Left hindlimb (tissue), 1 donor: ENCODE measurements around the gene DOCK10.
"Not testable (repeated sequence)": the region's sequence is repeated elsewhere in the genome, so short reads cannot be mapped to it uniquely, and the experiment has no call there.

Experiments used
- DNase-seq: peaks from one replicate; pipeline ENCODE4 v3.0.0-alpha.2; 2018

Gene DOCK10

DNA sequence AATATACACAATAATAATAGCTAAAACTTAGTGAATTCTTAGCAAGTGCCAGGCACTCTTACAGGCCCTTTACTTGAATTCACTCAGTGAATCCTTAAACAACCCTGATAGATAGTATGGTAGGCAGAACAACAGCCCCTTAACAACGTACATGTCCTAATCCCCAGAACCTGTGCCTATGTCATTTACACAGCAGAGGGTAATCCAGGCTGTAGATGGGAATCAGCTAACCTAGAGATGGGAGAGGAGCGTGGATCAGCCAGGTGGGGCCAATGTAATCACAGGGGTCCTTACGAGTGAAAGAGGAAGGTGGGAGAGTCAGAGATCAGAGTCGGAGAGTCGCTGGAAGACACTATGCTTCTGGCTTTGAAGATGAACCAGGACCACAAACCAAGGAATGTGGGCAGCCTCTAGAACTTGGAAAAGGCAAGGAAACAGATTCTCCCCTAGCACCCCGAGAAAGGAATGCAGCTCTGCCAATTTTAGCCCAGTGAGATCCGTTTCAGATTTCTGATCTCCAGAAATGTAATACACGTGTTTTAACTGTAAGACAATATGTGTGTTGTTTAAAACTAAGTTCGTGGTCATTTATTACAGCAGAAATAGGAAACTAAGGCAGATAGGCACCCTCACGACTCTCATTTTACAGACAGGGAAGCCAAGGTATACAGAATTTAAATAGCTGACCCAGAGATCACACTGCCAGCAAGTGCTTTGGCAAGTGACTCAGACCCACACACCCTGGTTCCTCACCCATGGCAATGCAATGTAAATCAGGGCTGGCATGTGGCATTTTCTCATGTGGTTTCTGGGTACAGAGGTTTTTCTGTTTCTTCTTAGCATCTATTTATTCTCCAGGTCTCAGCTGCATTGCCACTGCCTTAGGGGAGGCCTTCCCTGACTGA lies 68.9 kb downstream of the DOCK10 start:
- DNase-seq = no peak

DNA sequence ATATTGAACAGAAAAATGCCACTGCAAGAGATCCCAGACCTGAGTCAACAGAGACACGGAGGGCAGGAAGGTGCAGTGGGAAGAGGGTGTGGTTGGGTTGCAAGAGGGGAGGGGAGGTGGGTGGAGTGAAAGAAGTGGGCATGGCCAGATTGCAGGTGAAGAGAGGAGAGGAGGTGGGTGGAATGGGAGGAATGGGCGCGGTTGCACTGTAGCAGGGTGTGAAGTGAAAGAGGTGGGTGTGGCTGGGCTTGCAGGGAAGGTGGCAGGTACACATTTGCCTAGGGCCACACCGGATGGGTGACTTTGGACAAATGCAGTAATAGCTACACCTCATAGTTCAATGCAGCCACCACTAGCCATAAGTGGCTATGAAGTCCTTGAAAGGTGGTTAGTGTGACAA lies 71.1 kb downstream of the DOCK10 start:
- no peak for DNase-seq

DNA sequence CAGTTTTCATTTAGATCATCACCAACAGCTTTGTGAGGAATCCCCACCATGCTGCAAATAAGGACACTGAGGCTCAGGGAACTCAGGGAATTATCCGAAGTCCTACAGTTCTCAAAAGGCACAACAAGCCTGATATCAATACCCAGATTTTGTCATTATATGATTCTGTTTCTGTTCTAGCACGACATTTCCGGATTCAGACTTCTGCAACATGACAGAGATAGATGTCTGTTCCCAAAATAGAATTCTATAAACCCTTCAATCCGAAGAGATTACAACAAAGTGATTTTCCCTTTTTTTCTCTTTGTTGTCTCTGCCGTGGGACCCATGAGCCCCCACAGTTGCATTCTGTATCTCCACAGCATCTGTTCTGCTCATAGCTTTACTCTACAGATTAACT lies 72.0 kb downstream of the DOCK10 start:
- DNase-seq = no peak

DNA sequence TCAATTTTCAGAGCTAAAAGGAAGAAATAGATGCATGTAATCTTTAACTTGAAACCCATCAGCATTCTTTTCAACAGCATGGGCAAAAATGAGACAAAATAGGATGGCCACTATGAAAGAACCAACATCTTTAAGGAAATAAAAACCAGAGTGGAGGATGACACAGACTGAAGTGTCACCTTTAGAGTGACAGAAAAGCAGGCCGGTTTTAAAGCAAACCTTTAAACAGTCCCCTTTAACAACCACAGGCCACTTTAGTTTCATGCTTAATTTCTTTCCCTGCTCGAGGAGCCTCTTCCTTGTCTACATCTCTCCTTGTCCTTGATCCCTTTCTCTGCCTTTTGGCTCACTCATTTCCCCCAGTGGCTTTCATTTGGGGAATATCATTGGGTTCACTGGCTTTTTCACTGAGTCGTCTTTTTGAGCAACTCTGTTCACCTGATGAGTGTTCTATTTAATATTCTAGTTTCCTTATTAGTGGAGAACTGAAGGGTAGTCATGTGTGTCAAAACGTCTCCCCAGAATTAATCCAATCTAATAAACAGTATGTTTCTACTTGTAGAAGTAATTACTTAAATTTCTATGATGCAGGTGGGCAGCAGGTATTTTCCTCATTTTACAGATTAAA lies 72.5 kb downstream of the DOCK10 start:
- no peak for DNase-seq

DNA sequence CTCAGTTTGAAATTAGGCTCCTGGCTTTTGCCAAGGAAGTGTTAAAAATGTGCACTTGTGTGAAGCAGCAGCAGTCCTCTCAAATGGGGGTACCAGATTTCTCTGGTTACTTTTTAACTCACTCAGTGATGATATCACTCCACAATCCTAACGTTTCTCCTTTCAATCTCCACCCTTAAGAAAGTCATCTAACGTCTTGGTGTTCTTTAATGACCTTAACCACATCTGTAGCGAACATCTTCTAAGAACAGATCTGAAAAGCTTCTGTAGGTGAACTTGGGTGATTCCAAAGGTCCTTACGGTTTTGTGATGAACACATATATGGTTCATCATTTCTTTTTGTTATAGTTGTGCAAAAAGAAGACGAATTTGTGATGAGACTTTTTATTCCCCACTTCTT lies 73.2 kb downstream of the DOCK10 start:
- no peak for DNase-seq

DNA sequence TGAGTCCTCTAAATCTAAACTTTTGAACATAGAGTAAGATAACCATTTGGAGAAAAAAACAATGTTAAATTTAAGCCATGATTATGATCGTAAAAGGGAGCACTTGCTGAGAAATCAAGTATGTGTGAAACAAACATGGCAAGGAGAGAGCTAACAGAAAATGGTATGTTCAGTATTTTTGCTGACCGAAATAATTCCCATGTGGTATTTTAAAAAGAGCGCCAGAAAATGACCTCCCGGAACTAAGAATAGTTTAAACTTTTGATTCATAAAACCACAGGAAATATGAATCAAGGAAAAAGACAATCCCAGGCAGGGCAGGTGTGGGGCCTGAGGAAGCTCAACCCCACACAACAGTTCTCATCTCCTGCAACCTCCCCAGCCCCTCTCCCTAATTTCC lies 74.2 kb downstream of the DOCK10 start:
- DNase-seq = no peak

DNA sequence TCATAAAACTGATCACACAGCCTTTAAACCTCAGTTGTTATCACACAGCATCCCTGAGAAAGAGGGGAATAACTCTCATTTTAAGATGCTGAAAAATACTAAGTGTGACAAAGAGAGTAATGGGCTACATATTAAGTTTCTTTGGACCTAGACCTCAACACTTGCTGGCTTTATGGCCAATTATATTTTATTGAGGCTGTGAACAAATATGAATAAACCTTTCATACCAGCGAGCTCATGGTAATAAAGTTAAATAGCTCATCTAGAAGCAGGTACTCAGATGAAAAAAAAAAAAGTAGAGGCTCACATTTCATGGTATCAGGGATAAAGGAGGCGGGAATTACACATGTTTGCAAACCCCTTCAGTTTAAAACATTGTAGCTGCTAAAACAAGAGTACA lies 75.7 kb downstream of the DOCK10 start:
- DNase-seq = no peak

DNA sequence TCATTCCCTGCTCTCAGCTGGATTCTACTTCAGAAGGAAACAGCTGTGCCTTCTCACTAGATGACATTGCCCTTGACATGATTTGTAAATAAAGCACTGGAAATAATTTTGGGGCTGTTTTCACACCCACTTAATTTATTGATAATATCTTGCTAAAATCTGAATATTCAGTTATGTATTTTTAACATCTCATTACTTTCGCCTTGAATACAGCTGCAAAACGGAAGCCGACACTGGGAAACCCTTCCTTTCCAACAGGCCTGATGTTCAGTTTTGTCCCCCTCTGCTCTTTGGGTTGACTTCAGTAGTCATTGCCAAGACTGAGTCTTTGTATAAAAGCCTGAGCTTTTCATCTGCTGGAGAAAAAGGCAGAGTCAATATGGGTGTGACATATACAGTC lies 82.7 kb downstream of the DOCK10 start:
- DNase-seq = no peak

DNA sequence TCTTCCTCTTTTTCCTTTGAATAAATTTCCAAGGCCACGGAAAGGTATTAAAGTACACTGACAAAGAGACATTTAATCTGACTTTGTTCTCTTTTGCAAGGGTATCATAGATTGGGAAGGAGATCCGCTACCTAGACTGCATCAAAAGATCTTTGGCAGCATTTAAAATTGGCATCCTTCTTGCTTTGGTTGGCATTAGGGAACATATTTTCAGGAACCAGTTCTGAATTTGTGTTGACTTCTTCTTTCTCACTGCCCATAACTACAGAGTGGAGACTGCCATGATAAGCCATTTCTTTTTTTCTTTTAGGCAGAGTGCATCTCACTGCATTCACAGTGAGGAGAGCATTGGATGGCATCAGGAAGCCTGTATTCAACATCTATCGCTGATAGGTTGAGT lies 83.4 kb downstream of the DOCK10 start:
- DNase-seq = no peak

DNA sequence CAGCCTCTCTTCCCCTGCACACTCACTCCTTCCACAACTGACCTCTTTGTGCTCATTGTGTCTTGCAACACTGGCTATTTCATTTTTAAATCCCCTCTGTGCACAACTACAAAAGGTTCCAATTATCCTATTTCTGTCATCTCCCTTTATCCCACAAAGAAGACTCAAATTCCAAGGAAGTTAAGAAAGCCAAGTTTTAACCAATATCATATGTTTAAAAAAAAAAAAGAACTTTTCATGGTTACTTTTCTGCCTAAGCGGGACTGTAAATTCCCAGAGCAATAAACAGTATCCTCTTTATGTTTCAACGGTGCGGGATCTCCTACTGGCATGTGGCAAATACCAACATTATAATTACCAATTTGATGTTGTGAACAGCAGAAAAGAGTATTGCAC lies 83.8 kb downstream of the DOCK10 start:
- no peak for DNase-seq

DNA sequence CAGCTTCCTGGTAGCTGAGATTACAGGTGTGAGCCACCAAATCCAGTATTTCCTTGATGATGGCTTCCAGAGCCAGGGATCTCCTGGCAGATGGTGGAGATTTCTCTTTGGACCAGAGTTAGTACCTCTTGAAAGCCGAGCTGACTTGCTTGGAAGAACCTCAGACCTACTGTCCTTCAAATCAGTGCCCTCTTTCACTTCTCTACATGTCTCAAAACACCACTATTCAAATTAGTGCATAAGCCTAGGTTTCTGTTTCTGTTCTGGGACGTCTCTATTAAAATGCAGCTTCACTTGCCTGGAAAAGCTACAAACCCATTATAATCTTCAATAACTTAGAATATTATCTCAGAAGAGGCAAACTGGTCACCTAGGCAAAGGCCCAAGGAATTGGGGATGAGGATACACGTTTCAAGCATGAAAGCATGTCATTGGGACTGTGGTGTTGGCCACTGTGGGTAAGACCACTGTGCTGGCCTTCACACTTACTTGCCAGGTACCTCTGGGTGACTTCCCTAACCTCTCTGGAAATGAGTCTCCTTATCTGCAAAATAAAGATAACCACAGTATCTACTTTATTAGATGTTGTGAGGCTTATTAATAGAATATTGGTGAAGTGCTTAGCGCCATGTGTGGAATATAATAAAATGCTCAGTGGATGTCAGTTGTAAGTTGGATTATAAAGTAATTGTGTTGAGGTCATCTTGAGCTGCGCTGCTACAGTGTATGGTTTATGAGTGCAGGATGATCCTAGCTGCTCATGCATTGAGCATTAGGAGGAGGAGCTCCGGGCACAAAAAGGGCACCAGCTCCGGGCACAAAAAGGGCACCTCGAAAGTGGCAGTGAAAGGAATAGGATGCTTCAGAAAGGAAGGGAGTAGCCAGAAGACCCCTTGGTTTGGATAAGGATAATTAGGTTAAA lies 84.5 kb downstream of the DOCK10 start:
- no peak for DNase-seq

DNA sequence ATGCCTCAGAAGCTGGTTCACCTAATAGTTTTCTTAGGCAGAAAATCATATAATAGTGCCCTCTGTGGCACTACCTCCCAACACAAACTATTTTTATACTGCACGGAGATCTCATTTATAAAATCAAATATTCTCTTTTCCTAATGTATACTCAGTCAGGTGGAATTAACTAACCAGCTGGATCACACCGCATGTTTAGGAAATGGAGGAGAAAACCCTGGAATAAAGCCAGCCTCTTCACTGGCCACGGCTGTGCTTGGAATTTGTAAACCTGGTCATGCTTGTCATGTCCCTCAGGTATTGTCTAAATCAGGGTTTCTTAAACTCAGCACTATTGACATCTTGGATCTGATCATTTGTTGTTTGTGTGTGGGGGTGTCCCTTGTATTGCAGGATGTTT lies 85.6 kb downstream of the DOCK10 start:
- no peak for DNase-seq

DNA sequence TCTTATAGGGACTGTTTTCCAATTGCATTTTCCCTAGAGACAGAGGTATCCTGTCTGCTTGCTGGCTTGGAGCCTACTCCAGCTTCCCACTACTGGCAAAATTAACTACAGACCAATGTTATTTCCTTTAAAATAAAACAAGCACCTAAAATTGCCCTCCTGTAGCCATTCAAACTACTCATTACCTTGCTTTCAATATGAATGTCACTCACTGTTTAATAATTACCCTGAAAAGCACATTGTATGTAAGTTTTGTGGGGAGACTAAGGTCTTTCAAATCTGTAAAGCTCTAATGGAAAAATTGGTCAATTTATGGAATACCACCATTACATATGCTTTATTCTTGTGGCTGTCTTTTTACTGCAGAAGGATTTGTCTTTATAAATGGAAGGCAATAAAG lies 87.3 kb downstream of the DOCK10 start:
- no peak for DNase-seq

DNA sequence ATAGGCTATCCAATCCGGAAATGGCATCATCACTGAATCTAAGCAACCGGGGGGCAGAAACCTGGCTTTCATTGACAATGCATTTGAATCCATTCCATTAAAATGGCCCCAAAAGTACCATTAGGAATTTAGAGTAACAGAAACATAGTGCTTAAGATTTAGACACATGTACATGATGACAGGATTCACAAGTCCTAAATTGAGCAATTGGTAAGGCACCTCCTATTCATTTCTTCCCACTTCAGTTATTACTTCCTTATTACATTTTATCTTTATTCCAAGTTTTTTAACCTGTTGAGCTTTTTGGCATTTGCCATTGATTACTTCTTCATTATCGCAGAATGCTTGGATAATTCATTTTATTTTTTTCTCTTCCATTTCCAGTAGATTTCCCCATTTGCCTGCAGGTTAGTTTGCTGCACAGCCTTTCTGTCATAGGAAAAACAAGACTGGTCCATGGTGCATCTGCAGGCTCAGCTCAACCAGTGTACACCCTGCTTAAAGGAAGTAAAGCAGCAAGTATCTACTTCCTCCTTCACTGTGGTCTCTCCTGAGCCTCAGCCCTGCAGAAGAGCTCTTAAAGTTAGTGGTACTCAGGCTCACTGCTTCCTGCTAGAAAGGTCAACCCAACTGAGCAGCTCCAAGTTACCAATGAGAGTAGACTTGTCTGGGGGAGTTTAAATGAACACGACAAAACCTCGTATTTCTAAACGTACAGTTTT lies 89.2 kb downstream of the DOCK10 start:
- no peak for DNase-seq

DNA sequence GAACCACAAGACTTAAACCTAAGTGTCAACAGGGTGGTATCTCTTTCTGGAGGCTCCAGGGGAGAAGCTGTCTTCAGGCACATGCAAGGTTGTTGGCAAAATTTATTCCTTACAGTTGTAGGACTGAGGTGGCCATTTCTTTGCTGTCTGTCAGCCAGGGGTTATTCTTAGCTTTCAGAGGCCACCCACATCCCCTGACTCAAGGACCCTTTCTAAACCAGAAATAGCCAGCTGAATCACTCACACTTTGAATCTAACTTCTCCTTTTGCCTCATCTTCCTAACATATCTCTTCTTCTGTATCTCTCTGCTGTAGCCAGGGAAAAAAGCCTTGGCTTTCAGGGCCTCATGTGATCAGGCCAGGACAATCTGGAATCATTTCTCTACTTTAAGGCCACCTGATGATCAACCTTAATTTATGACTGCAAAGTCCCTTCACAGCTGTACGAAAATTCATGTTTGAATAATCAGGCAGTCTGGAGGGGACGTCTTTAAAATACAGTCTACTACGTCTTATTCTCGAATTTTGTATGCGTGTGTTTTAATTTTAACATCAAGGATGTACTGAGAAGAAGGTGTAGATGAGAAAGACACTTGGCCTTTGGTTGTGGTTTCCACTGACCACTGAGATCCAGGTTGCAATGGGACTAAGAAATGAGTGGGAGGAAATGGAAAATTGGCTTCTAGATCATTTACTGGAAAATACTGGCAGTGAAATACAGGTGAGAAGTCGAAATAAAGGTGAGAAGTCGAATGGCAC lies 90.4 kb downstream of the DOCK10 start:
- no peak for DNase-seq

DNA sequence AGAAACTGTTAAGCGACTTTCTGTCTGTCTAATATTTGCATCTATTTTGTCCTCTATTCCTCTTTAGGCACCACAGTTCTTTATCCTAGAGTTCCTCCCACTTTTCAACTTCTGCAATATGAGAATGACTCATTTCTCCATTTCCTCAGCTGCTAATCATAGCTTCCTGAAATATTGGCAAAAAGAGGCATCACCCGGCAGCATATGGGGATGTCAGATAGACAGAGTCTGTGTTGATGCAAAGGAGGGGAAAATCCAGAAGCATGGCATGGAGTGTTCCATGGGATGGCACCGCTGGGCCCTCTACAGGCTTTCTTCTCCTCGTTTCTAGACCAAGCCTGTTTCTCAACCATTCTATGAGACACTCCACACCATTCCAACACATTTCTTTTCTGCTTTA lies 93.4 kb downstream of the DOCK10 start:
- no peak for DNase-seq

DNA sequence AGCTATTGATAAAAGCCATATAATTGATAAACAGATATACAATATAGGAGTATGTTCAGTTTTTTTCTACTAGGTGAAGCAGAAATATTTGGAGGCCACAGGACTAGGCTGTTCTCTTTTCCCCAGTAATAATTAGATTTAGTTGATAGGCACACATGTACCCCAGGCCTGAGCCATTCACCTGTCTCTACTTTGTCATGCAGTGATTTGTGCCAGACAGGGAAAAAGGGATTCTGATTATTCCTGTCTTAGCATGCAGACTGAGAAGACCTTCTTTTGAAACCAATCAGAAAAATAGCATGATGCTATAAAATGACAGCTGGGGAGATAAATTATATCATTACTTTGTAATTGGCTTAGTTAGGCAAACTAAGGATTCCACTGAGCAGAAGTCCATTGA lies 94.3 kb downstream of the DOCK10 start:
- no peak for DNase-seq

DNA sequence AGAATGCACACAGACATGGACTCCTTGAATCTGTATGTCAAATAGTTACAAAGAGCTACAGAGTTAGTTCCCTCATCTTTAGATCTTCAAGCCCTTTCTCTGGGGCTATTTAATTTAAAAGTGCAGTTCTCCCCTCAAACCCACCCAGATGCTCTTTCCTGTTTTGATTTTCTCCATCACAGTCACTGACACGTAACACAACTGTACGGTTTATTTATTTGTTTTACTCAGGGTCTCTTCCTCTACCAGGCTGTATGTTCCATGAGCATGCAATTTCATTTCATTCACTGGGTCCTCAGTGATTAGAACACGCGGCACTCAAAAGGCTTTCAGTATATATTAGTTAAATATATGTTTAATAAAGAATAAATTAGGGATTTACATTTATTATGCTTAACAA lies 94.7 kb downstream of the DOCK10 start:
- no peak for DNase-seq

DNA sequence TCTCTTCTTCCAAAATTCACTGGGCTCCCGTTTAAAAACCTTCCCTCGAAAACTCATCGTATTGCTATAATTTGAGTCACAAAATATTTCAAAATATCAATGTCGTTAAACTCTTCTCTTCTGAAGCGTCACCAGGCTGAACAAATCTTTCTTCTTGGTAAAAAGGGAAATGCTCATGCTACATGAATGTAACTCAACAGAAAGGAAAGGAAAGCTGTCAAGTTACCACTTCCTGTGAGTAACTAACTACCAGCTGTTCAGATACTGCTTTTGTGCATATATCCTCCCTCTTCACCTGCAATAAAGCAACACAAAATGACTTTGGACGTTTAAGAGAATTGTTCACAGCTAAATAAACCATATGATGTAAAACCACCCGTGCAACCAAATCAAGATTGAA lies 95.4 kb downstream of the DOCK10 start:
- DNase-seq = no peak

DNA sequence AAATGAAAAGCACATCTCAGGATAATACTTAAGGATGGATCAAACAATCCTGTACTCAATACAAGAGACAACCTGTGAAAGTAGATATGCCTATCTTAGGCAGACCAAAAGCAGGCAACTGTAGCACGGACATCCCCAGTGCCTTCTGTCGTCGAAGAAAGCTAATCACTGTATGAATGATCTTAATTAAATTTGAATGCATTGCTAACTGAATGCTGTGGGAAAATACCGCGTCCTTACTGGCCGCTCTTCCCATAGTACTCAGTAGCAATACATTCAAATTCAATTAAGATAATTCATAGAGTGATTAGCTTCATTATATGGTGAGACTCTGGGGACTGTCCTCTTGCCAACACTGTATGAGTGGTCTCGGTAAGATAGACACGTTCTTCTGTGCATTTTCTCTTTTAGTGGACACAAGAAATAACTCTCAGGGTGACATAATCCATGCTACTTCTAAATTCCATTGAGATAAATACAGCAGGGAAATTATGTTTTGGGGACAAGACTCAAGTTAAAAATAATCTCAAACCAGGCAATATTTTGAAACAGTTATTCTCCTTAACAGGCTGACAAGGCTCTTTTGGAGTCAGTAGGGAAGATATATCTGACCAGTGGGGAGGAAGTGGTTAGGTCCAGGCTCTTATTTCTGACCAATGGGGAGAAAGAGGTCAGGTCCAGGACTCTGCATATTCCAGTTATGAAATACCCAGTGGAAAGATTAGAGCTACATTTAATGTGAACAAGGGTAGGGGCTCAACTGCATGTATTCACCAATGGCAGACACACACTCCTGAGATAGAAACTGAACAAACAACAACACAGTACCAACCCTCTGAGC lies 97.3 kb downstream of the DOCK10 start:
- DNase-seq = no peak

DNA sequence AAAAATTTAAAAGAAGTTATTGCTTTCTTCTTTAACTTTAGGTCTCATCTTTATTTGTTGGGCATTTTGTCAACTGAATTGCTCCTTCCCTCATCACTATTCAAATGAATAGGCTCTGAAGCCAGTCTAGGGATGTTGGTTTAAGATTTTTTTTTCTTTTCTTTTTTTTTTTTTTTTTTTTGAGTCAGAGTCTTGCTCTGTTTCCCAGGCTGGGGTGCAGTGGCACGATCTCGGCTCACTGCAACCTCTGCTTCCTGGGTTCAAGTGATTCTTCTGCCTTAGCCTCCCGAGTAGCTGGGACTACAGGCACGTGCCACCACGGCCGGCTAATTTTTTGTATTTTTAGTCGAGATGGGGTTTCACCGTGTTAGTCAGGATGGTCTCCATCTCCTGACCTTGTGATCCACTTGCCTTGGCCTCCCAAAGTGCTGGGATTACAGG lies 98.6 kb downstream of the DOCK10 start:
- DNase-seq = not testable (repeated sequence)
